Fibroblast of lung (primary cell): ENCODE results near the gene ZBTB40. TPM values are rescaled to one million over a fixed set of nuclear protein-coding genes. Genes with fewer than 3 reads are reported as not detected.

ENCODE experiments used
- DNase-seq, 2 donors: peaks; one replicate each; pipeline versions ENCODE4 v3.0.0 to v3.0.0-alpha.2; 2010; ENCODE audit warnings: low read depth in 2 of 2
- H2AFZ ChIP-seq: 2 replicates; pipeline ENCODE4 v1.5.1; 2012; ENCODE audit warnings: low read length, control low read depth, inconsistent platforms
- H3K27ac ChIP-seq: 2 replicates; pipeline ENCODE4 v1.5.1; 2011; ENCODE audit warnings: low read length, control low read depth; ENCODE audit not compliant: insufficient read depth
- H3K27me3 ChIP-seq: 2 replicates; pipeline ENCODE4 v1.5.1; 2011; ENCODE audit warnings: mild to moderate bottlenecking, low read length; ENCODE audit not compliant: control insufficient read depth, insufficient read depth
- H3K36me3 ChIP-seq: 2 replicates; pipeline ENCODE4 v1.5.1; 2011; ENCODE audit warnings: low read length; ENCODE audit not compliant: control insufficient read depth, insufficient read depth
- H3K4me1 ChIP-seq: 2 replicates; pipeline ENCODE4 v1.5.1; 2011; ENCODE audit warnings: low read length; ENCODE audit not compliant: control insufficient read depth, insufficient read depth; ENCODE audit errors: extremely low read depth
- H3K4me2 ChIP-seq: 2 replicates; pipeline ENCODE4 v1.5.1; 2011; ENCODE audit warnings: low read length, control low read depth; ENCODE audit not compliant: insufficient read depth; ENCODE audit errors: extremely low read depth
- H3K4me3 ChIP-seq, 4 experiments: fragments of 200-600 bp in 1 of 4; sonication (generic) in 1 of 4; replicated peaks in 1 of 4; 2 replicates each; pipeline ENCODE4 v1.5.1; 2011 to 2016; ENCODE audit warnings: low read length in 4 of 4, low read depth in 3 of 4, mild to moderate bottlenecking in 3 of 4, control low read depth in 2 of 4, inconsistent platforms in 1 of 4, mixed read lengths in 1 of 4; ENCODE audit not compliant: insufficient read depth in 1 of 4; ENCODE audit errors: control extremely low read depth in 1 of 4
- H3K79me2 ChIP-seq: 2 replicates; pipeline ENCODE4 v1.5.1; 2012; ENCODE audit warnings: mild to moderate bottlenecking, low read length, inconsistent platforms; ENCODE audit not compliant: control insufficient read depth, insufficient read depth
- H3K9ac ChIP-seq: 2 replicates; pipeline ENCODE4 v1.5.1; 2011; ENCODE audit warnings: mild to moderate bottlenecking, low read length, control low read depth; ENCODE audit not compliant: insufficient read depth
- H3K9me3 ChIP-seq: 2 replicates; pipeline ENCODE4 v1.5.1; 2012; ENCODE audit warnings: low read depth, low read length; ENCODE audit not compliant: control insufficient read depth, insufficient read depth
- H4K20me1 ChIP-seq: 2 replicates; pipeline ENCODE4 v1.5.1; 2011; ENCODE audit warnings: low read length; ENCODE audit not compliant: control insufficient read depth, insufficient read depth; ENCODE audit errors: extremely low read depth
- EZH2 ChIP-seq: IDR thresholded peaks from 2 replicates; pipeline ENCODE4 v1.5.1; 2012; ENCODE audit warnings: low read length, control low read depth, mild to moderate bottlenecking; ENCODE audit errors: missing control alignments
- polyA plus RNA-seq, 2 donors: library from polyadenylated mRNA; depleted of rRNA in 1 of 2; stranded (reverse) in 1 of 2; unstranded in 1 of 2; fragments of >200 nt; gene quantifications; 2 replicates each; pipeline ENCODE4 v1.2.1, GENCODE V29; 2011 to 2012; ENCODE audit warnings: missing spikeins in 1 of 2
- total RNA-seq: library from RNA; depleted of rRNA; stranded (reverse); fragments of >200 nt; gene quantifications from 2 replicates; pipeline ENCODE4 v1.2.1, GENCODE V29; 2014
- TF ChIP-seq, protein P1 (sequence below), 2 donors: IDR thresholded peaks in 1 of 2; conservative IDR thresholded peaks in 1 of 2; 1 replicate in 1 of 2; 2 replicates in 1 of 2; pipeline ENCODE4 v1.5.1; 2011 to 2012; ENCODE audit warnings: low read length in 2 of 2, control low read depth in 1 of 2, inconsistent platforms in 1 of 2, low read depth in 1 of 2, mild to moderate bottlenecking in 1 of 2

ZBTB40 gene
- total and polyA plus RNA-seq, 2 donors (not counting 1 experiment from before 2014, with no cell fraction given): 3.4 to 12.4 TPM

DNA sequence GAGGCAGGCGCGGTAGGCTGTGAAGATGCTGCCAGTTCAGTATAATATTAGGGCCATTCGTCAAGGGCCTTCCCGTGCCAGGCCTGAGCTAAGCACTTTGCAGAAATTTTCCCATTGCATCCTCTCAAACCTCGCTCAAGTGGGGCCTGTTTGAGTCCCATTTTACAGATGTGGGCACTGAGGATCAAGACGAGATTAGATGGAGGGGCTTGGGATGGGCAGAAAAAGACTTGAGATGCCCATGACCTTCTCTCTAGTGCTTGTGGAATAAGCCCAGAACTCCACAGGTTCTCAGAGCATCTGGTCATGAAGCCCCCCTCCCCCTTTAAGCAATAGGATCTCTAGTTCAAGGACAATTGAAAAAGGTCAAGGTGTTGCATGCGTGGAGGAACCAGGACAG is 121.6 kb downstream of the ZBTB40 start:
- Histone ChIP-seq H3K27ac (no peak overlapping the region), H3K9ac (no peak overlapping the region), H4K20me1 (no peaks in the 10 kb centered on the region), H3K9me3 (peaks cover 2% of the 10 kb centered on the region), H3K4me2 (no peak overlapping the region), H3K27me3 (no peaks in the 10 kb centered on the region), H2AFZ (no peak overlapping the region), H3K4me1 (no peaks in the 10 kb centered on the region), H3K36me3 (no peaks in the 10 kb centered on the region), H3K79me2 (no peaks in the 10 kb centered on the region), H3K4me3 (no peak overlapping the region)
- no peak for DNase-seq
- TF ChIP-seq, protein P1, sequence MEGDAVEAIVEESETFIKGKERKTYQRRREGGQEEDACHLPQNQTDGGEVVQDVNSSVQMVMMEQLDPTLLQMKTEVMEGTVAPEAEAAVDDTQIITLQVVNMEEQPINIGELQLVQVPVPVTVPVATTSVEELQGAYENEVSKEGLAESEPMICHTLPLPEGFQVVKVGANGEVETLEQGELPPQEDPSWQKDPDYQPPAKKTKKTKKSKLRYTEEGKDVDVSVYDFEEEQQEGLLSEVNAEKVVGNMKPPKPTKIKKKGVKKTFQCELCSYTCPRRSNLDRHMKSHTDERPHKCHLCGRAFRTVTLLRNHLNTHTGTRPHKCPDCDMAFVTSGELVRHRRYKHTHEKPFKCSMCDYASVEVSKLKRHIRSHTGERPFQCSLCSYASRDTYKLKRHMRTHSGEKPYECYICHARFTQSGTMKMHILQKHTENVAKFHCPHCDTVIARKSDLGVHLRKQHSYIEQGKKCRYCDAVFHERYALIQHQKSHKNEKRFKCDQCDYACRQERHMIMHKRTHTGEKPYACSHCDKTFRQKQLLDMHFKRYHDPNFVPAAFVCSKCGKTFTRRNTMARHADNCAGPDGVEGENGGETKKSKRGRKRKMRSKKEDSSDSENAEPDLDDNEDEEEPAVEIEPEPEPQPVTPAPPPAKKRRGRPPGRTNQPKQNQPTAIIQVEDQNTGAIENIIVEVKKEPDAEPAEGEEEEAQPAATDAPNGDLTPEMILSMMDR (conservative IDR thresholded peaks at IDR 0.05 in 1 of 2, IDR thresholded peaks at IDR 0.05 in 1 of 2; ENCODE audit: low read depth in 1 of 2, low read length in 2 of 2): no peak
- no peak for TF ChIP-seq EZH2

DNA sequence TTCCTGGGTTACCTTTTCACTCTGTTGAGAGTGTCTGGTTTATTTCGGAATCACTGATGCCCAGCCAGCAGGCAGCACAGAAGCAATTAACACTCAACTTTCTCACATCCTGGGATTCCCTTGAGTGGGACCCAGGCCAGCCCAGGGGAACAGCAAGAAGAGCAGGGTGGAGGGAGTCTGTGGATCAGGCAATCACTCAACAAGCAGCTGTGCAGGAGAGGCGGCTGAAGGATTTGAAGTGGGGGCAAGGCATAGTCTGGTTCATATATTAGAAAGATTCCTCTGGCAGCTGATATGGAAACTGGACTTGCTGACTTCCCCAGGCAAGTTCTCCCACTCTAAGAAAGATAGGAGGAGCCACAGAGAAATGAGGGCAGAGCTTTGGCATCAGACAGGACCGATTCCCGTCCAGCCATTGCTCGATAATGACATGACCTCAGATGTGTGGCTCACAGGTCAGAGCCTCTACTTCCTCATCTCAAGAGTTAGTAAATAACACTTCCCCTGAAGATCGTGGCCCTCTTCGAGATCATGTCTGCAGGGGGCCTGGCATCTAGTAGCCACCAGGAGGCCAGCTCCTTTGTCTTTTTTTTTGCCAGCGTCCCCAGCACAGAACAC is 124.0 kb downstream of the ZBTB40 start:
- Histone ChIP-seq H3K9ac (no peak overlapping the region), H2AFZ (no peak overlapping the region), H3K36me3 (no peaks in the 10 kb centered on the region), H4K20me1 (no peaks in the 10 kb centered on the region), H3K4me2 (no peak overlapping the region), H3K27me3 (no peaks in the 10 kb centered on the region), H3K79me2 (no peaks in the 10 kb centered on the region), H3K4me1 (no peaks in the 10 kb centered on the region), H3K9me3 (peaks cover 12% of the 10 kb centered on the region), H3K27ac (no peak overlapping the region), H3K4me3 (no peak overlapping the region)
- DNase-seq: no peak
- TF ChIP-seq, protein P1 (conservative IDR thresholded peaks at IDR 0.05 in 1 of 2, IDR thresholded peaks at IDR 0.05 in 1 of 2; ENCODE audit: low read depth in 1 of 2, low read length in 2 of 2): no peak
- TF ChIP-seq EZH2: no peak

DNA sequence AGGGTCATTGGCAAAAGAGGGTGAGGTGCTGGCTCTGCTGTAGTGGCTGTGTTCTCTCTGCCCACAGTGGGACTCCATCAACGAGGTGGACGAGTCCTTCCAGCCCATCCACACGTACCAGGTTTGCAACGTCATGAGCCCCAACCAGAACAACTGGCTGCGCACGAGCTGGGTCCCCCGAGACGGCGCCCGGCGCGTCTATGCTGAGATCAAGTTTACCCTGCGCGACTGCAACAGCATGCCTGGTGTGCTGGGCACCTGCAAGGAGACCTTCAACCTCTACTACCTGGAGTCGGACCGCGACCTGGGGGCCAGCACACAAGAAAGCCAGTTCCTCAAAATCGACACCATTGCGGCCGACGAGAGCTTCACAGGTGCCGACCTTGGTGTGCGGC is 124.5 kb downstream of the ZBTB40 start:
- no peaks in the 10 kb centered on the region for H3K36me3 ChIP-seq
- TF ChIP-seq, protein P1 (conservative IDR thresholded peaks at IDR 0.05 in 1 of 2, IDR thresholded peaks at IDR 0.05 in 1 of 2; ENCODE audit: low read depth in 1 of 2, low read length in 2 of 2): no peak
- no peak for TF ChIP-seq EZH2
- H3K9me3 ChIP-seq: peaks cover 12% of the 10 kb centered on the region
- no peak overlapping the region for H3K27ac ChIP-seq
- no peaks in the 10 kb centered on the region for H4K20me1 ChIP-seq
- no peaks in the 10 kb centered on the region for H3K27me3 ChIP-seq
- no peak overlapping the region for H2AFZ ChIP-seq
- no peak overlapping the region for H3K4me2 ChIP-seq
- no peak for DNase-seq
- no peak overlapping the region for H3K4me3 ChIP-seq
- H3K4me1 ChIP-seq: no peaks in the 10 kb centered on the region
- H3K9ac ChIP-seq: no peak overlapping the region
- H3K79me2 ChIP-seq: no peaks in the 10 kb centered on the region
